Ovary (tissue), 3 donors: ENCODE results near the gene MRPL1.

Experiments used
- CTCF ChIP-seq, 3 donors: fragments of 450-650 bp in 2 of 3; fragments of 200-600 bp in 1 of 3; IDR thresholded peaks; one replicate each; pipeline versions ENCODE4 v1.5.1 to v1.8.0; 2016 to 2022; ENCODE audit warnings: antibody characterized with exemption in 3 of 3, mild to moderate bottlenecking in 1 of 3
- POLR2A ChIP-seq: fragments of 450-650 bp; IDR thresholded peaks from one replicate; pipeline ENCODE4 v1.6.1; 2017; ENCODE audit warnings: antibody characterized with exemption, mild to moderate bottlenecking, moderate library complexity
- donor health status: DM: no; HTN: no; CAD: no.

GRCh38 chr4:77922158-77923094 is 59.8 kb downstream of the MRPL1 start:
- TF ChIP-seq CTCF (IDR thresholded peaks at IDR 0.05), result no peak
- no peak for TF ChIP-seq POLR2A
